SK-N-SH (cell line): Measurements from ENCODE around the gene SLFNL1. TPM values are rescaled to one million over a fixed set of nuclear protein-coding genes. Genes with fewer than 3 reads are reported as not detected.
A peak's percentile ranks its signal among the peaks of the same experiment; 100 is the strongest.

Source experiments
- CTCF ChIA-PET: fragments of 300-600, 350-600 bp; formaldehyde crosslinking; extraction: SDS; loops from one replicate; lab custom pipeline; 2021; lab: Yijun Ruan, JAX
- POLR2A ChIA-PET: fragments of 350-600 bp; sonication (Branson Sonifier 250); formaldehyde crosslinking; extraction: SDS; loops from one replicate; lab custom pipeline; 2020; ENCODE audit warnings: antibody characterized with exemption, inconsistent platforms; lab: Yijun Ruan, JAX
- DNase-seq: peaks from one replicate; pipeline ENCODE4 v3.0.0; 2012
- H2AFZ ChIP-seq: fragments of 200-600 bp; sonication (generic); 2 replicates; pipeline ENCODE4 v1.8.1; 2016; ENCODE audit warnings: antibody characterized with exemption, mild to moderate bottlenecking, low read depth
- H3F3A ChIP-seq: fragments of 200-600 bp; sonication (generic); replicated peaks from 2 replicates; pipeline ENCODE3; 2016; ENCODE audit warnings: antibody characterized with exemption, mild to moderate bottlenecking; ENCODE audit not compliant: insufficient read depth
- H3K27ac ChIP-seq, 2 experiments: fragments of 200-500 bp in 1 of 2; fragments of 200-600 bp in 1 of 2; sonication (Bioruptor generic) in 1 of 2; sonication (generic), shearing (Covaris generic) in 1 of 2; 2 replicates each; pipeline versions ENCODE4 v1.5.1 to v1.6.1; 2014 to 2016; ENCODE audit warnings: low read depth in 2 of 2, inconsistent platforms in 1 of 2, low read length in 1 of 2, mild to moderate bottlenecking in 1 of 2, mixed read lengths in 1 of 2
- H3K27me3 ChIP-seq: fragments of 200-600 bp; sonication (generic), shearing (Covaris generic); 2 replicates; pipeline ENCODE4 v1.6.1; 2016; ENCODE audit warnings: mixed run types; ENCODE audit not compliant: insufficient read depth
- H3K36me3 ChIP-seq, 2 experiments: fragments of 200-500 bp in 1 of 2; fragments of 200-600 bp in 1 of 2; sonication (Bioruptor generic) in 1 of 2; sonication (generic) in 1 of 2; replicated peaks in 1 of 2; 2 replicates each; pipeline versions ENCODE3 to v1.5.1; 2014 to 2016; ENCODE audit warnings: low read length in 1 of 2, mild to moderate bottlenecking in 1 of 2; ENCODE audit not compliant: insufficient read depth in 2 of 2, control insufficient read depth in 1 of 2
- H3K4me1 ChIP-seq, 2 experiments: fragments of 200-500 bp in 1 of 2; fragments of 200-600 bp in 1 of 2; sonication (Bioruptor generic) in 1 of 2; sonication (generic), shearing (Covaris generic) in 1 of 2; 2 replicates each; pipeline versions ENCODE4 v1.5.1 to v1.6.1; 2014 to 2016; ENCODE audit warnings: low read depth in 1 of 2, low read length in 1 of 2, mixed run types in 1 of 2; ENCODE audit not compliant: insufficient read depth in 2 of 2, control insufficient read depth in 1 of 2
- H3K4me2 ChIP-seq: fragments of 200-600 bp; sonication (generic), shearing (Covaris generic); 2 replicates; pipeline ENCODE4 v1.6.1; 2017; ENCODE audit warnings: mixed run types
- H3K4me3 ChIP-seq, 2 experiments: fragments of 200-500 bp in 1 of 2; fragments of 200-600 bp in 1 of 2; sonication (Bioruptor generic) in 1 of 2; sonication (generic), shearing (Covaris generic) in 1 of 2; 2 replicates each; pipeline versions ENCODE4 v1.5.1 to v1.8.1; 2014 to 2016; ENCODE audit warnings: low read depth in 2 of 2, inconsistent platforms in 1 of 2, low read length in 1 of 2, mild to moderate bottlenecking in 1 of 2, mixed read lengths in 1 of 2, moderate library complexity in 1 of 2
- H3K79me2 ChIP-seq: fragments of 200-600 bp; sonication (generic); 2 replicates; pipeline ENCODE4 v1.8.1; 2017; ENCODE audit warnings: mild to moderate bottlenecking; ENCODE audit not compliant: insufficient read depth
- H3K9ac ChIP-seq: fragments of 200-600 bp; sonication (generic); 2 replicates; pipeline ENCODE4 v1.6.1; 2017; ENCODE audit warnings: mixed run types
- H3K9me2 ChIP-seq: fragments of 200-600 bp; sonication (generic); 2 replicates; pipeline ENCODE4 v1.6.1; 2017; ENCODE audit warnings: mixed run types
- H3K9me3 ChIP-seq: fragments of 200-600 bp; sonication (generic); 2 replicates; pipeline ENCODE4 v1.6.1; 2017; ENCODE audit warnings: mixed run types, mild to moderate bottlenecking, moderate library complexity
- H4K20me1 ChIP-seq: fragments of 200-600 bp; sonication (generic); 2 replicates; pipeline ENCODE4 v1.6.1; 2017; ENCODE audit warnings: mild to moderate bottlenecking, mixed run types; ENCODE audit not compliant: insufficient read depth
- CTCF ChIP-seq: fragments of 200-600 bp; sonication (generic); IDR thresholded peaks from 2 replicates; pipeline ENCODE4 v1.6.1; 2017; ENCODE audit warnings: antibody characterized with exemption, mild to moderate bottlenecking, moderate library complexity
- ELF1 ChIP-seq: IDR thresholded peaks from 2 replicates; pipeline ENCODE4 v1.4.0; 2012
- EP300 ChIP-seq, 2 experiments: IDR thresholded peaks; 2 replicates each; pipeline versions ENCODE4 v1.4.0 to v1.6.1; 2012; ENCODE audit warnings: borderline replicate concordance in 1 of 2, low read depth in 1 of 2, low read length in 1 of 2
- EZH2phosphoT487 ChIP-seq: fragments of 200-600 bp; sonication (generic); IDR thresholded peaks from 2 replicates; pipeline ENCODE4 v1.6.1; 2017; ENCODE audit warnings: low read depth, mixed run types, mild to moderate bottlenecking, antibody characterized with exemption, moderate library complexity, borderline replicate concordance
- FOSL2 ChIP-seq: IDR thresholded peaks from 2 replicates; pipeline ENCODE4 v1.4.0; 2012; ENCODE audit warnings: low read depth, mild to moderate bottlenecking, moderate library complexity, borderline replicate concordance
- FOXJ3 ChIP-seq: sonication (generic); formaldehyde crosslinking; IDR thresholded peaks from 2 replicates; pipeline ENCODE4 v1.5.1; 2020; ENCODE audit warnings: mild to moderate bottlenecking, missing genetic modification reagents
- GABPA ChIP-seq: IDR thresholded peaks from 2 replicates; pipeline ENCODE4 v1.4.0; 2012; ENCODE audit warnings: low read depth, mild to moderate bottlenecking
- GATA2 ChIP-seq: sonication (generic); formaldehyde crosslinking; IDR thresholded peaks from 2 replicates; pipeline ENCODE4 v1.5.0; 2020; ENCODE audit warnings: mild to moderate bottlenecking, missing genetic modification reagents
- MEF2A ChIP-seq: IDR thresholded peaks from 2 replicates; pipeline ENCODE4 v1.4.0; 2012; ENCODE audit warnings: low read depth, borderline replicate concordance
- MXI1 ChIP-seq: IDR thresholded peaks from 2 replicates; pipeline ENCODE4 v1.6.1; 2012; ENCODE audit warnings: mild to moderate bottlenecking, low read depth, low read length, improper control_type of control experiment
- NRF1 ChIP-seq: IDR thresholded peaks from 2 replicates; pipeline ENCODE4 v1.6.1; 2012; ENCODE audit warnings: low read depth, mild to moderate bottlenecking, low read length
- POLR2AphosphoS5 ChIP-seq: IDR thresholded peaks from 2 replicates; pipeline ENCODE4 v1.6.1; 2012; ENCODE audit warnings: low read depth, low read length
- RCOR1 ChIP-seq: fragments of 150-350 bp; IDR thresholded peaks from 2 replicates; pipeline ENCODE4 v1.6.1; 2017; ENCODE audit warnings: antibody characterized with exemption, low read length
- RFX5 ChIP-seq: IDR thresholded peaks from 2 replicates; pipeline ENCODE4 v1.6.1; 2012; ENCODE audit warnings: mild to moderate bottlenecking, improper control_type of control experiment, low read length
- SMC3 ChIP-seq: IDR thresholded peaks from 2 replicates; pipeline ENCODE4 v1.6.1; 2012; ENCODE audit warnings: low read depth, low read length, improper control_type of control experiment
- TEAD4 ChIP-seq: IDR thresholded peaks from 2 replicates; pipeline ENCODE4 v1.4.0; 2012; ENCODE audit warnings: mild to moderate bottlenecking, borderline replicate concordance; ENCODE audit not compliant: insufficient read depth
- USF2 ChIP-seq: fragments of 150-350 bp; IDR thresholded peaks from 2 replicates; pipeline ENCODE4 v1.6.1; 2017; ENCODE audit warnings: antibody characterized with exemption, low read length, low read depth, borderline replicate concordance
- YY1 ChIP-seq: IDR thresholded peaks from 2 replicates; pipeline ENCODE4 v1.4.0; 2012; ENCODE audit warnings: low read depth, mild to moderate bottlenecking
- WGBS: methylation state at CpG from one replicate; pipeline ENCODE4 v1.1.6; 2017; ENCODE audit warnings: low lambda C conversion rate; 5-methylcytosine and 5-hydroxymethylcytosine counted together
- polyA plus RNA-seq, 3 experiments: library from polyadenylated mRNA; depleted of rRNA; stranded (reverse); fragments of >200 nt; gene quantifications; 2 replicates each; pipeline ENCODE4 v1.2.3, GENCODE V29; 2012
- TF ChIP-seq, protein P1 (sequence below): IDR thresholded peaks from 2 replicates; pipeline ENCODE4; 2012
- TF ChIP-seq, protein P2 (sequence below): IDR thresholded peaks from 2 replicates; pipeline ENCODE4 v1.4.0; 2012; ENCODE audit warnings: low read depth

SLFNL1 gene
- polyA plus RNA-seq (2012; rRNA removed), result 0.16 and 0.26 TPM in 2 replicates
- polyA plus RNA-seq (2012; cell fraction: cytosol; rRNA removed), result 0.04 TPM in 2 replicates
- polyA plus RNA-seq (2012; cell fraction: nucleus; rRNA removed), result 1.4 and 1.6 TPM in 2 replicates

- TF ChIP-seq USF2 (no peak), EP300 (IDR thresholded peaks at IDR 0.05; ENCODE audit: borderline replicate concordance in 1 of 2, low read depth in 1 of 2, low read length in 1 of 2) (no peak), POLR2AphosphoS5 (peak; percentile 58; the same call in 1 of the 2 replicates)
- DNase-seq, result peak; percentile 30
- no peak within 1 kb of the TSS for H3K4me3 ChIP-seq
- no peak within 1 kb of the TSS for H3K9ac ChIP-seq
- WGBS, result 89% methylated on average over 7 of the region's 12 CpGs
- ChIA-PET POLR2A (interaction anchor here (0.6 kb wide), 1 partner anchor 26 kb away, joined by 4 read pairs; no protein-coding TSS in a partner anchor), CTCF (interaction anchor here (0.8 to 1.4 kb wide), 8 partner anchors 14 to 219 kb away, joined by 3 to 6 read pairs (median 4); no protein-coding TSS in a partner anchor)
- no peaks in the 10 kb centered on the region for H4K20me1 ChIP-seq
- H3F3A ChIP-seq, result peaks cover 3% of the 10 kb centered on the region
- H2AFZ ChIP-seq, result no peak within 1 kb of the TSS
- no peak within 1 kb of the TSS; a peak in 1 of 4 replicates for H3K27ac ChIP-seq
- H3K4me2 ChIP-seq, result no peak within 1 kb of the TSS
- H3K36me3 ChIP-seq, result peaks cover 5 to 19% of the 10 kb centered on the region in 2 experiments
- no peaks in the 10 kb centered on the region for H3K9me3 ChIP-seq
- no peaks in the 10 kb centered on the region for H3K27me3 ChIP-seq
- no peaks in the 10 kb centered on the region; a peak in 1 of 4 replicates for H3K4me1 ChIP-seq
- no peaks in the 10 kb centered on the region for H3K9me2 ChIP-seq
- no peaks in the 10 kb centered on the region for H3K79me2 ChIP-seq
Measured at GRCh38 chr1:41021526-41022308, at the start of gene SLFNL1. TSS of gene SLFNL1 (minus strand) at chr1:41021725. CDS start at chr1:41020660, 1,065 bp downstream.

GRCh38 chr1:41056907-41057306, 35.4 kb upstream of the SLFNL1 start:
- Histone ChIP-seq H3F3A (no peaks in the 10 kb centered on the region), H2AFZ (no peak overlapping the region), H3K4me2 (no peak overlapping the region), H3K27me3 (no peaks in the 10 kb centered on the region), H3K36me3 (peaks cover 9 to 37% of the 10 kb centered on the region in 2 experiments), H3K4me3 (no peak overlapping the region), H3K79me2 (no peaks in the 10 kb centered on the region), H4K20me1 (no peaks in the 10 kb centered on the region), H3K9me3 (no peaks in the 10 kb centered on the region), H3K9ac (no peak overlapping the region), H3K9me2 (no peaks in the 10 kb centered on the region), H3K4me1 (no peaks in the 10 kb centered on the region), H3K27ac (no peak overlapping the region)
- ChIA-PET CTCF (interaction anchor here (1.4 kb wide), 1 partner anchor 16 kb away, joined by 3 read pairs; no protein-coding TSS in a partner anchor), POLR2A (no interaction called here)
- DNase-seq, result no peak
- no peak for TF ChIP-seq FOSL2
- TF ChIP-seq TEAD4, result no peak
- TF ChIP-seq FOXJ3 (CRISPR knock-in tag), result no peak
- TF ChIP-seq, protein P1, sequence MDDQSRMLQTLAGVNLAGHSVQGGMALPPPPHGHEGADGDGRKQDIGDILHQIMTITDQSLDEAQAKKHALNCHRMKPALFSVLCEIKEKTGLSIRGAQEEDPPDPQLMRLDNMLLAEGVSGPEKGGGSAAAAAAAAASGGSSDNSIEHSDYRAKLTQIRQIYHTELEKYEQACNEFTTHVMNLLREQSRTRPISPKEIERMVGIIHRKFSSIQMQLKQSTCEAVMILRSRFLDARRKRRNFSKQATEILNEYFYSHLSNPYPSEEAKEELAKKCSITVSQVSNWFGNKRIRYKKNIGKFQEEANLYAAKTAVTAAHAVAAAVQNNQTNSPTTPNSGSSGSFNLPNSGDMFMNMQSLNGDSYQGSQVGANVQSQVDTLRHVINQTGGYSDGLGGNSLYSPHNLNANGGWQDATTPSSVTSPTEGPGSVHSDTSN, result no peak
- no peak for TF ChIP-seq MXI1
- no peak for TF ChIP-seq NRF1
- TF ChIP-seq GATA2 (CRISPR knock-in tag), result no peak
- TF ChIP-seq YY1, result no peak
- no peak for TF ChIP-seq RFX5
- TF ChIP-seq GABPA, result no peak
- TF ChIP-seq EZH2phosphoT487, result no peak
- no peak for TF ChIP-seq CTCF
- TF ChIP-seq SMC3, result no peak
- TF ChIP-seq RCOR1, result no peak
- TF ChIP-seq, protein P2, sequence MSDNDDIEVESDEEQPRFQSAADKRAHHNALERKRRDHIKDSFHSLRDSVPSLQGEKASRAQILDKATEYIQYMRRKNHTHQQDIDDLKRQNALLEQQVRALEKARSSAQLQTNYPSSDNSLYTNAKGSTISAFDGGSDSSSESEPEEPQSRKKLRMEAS, result no peak
- no peak for TF ChIP-seq ELF1
- TF ChIP-seq MEF2A, result no peak
- 98% methylated on average over 5 of the region's 5 CpGs for WGBS
